ENCODE measurements around the gene GRIK3.

DNA sequence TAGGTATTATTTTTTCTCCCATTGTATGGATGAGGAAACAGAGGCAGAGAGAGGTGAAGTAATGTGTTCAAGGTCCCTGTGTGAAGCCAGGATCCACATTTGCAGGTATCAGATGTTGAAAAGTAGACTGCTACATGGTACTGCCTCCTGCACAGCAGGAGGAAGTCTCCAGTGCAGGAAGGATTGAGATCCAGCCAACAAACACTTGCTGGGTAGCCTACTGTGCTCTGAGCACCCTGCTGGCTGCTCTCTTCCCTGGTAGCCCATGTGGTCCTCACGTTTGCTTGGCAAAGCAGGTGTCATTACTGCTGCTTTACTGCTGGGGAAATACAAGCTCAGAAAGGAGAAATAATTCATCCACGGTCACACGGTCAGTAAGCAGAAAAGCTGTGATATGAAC, 21.3 kb upstream of the GRIK3 start:
- TF ChIP-seq POLR2A (IDR thresholded peaks at IDR 0.05): no peak
- TF ChIP-seq, protein P1, sequence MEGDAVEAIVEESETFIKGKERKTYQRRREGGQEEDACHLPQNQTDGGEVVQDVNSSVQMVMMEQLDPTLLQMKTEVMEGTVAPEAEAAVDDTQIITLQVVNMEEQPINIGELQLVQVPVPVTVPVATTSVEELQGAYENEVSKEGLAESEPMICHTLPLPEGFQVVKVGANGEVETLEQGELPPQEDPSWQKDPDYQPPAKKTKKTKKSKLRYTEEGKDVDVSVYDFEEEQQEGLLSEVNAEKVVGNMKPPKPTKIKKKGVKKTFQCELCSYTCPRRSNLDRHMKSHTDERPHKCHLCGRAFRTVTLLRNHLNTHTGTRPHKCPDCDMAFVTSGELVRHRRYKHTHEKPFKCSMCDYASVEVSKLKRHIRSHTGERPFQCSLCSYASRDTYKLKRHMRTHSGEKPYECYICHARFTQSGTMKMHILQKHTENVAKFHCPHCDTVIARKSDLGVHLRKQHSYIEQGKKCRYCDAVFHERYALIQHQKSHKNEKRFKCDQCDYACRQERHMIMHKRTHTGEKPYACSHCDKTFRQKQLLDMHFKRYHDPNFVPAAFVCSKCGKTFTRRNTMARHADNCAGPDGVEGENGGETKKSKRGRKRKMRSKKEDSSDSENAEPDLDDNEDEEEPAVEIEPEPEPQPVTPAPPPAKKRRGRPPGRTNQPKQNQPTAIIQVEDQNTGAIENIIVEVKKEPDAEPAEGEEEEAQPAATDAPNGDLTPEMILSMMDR (IDR thresholded peaks at IDR 0.05): no peak
